HG03565 (cell line): ENCODE measurements around the gene RCN2.
"Not testable (repeated sequence)": the region's sequence is repeated elsewhere in the genome, so short reads cannot be mapped to it uniquely, and the experiment has no call there.

Experiments used
- ATAC-seq: cut with Tn5 transposase; IDR thresholded peaks from one replicate; pipeline ENCODE4 v1.9.1; 2021; ENCODE audit warnings: mild to moderate bottlenecking, moderate library complexity; ENCODE audit not compliant: unreplicated experiment

RCN2 gene, protein sequence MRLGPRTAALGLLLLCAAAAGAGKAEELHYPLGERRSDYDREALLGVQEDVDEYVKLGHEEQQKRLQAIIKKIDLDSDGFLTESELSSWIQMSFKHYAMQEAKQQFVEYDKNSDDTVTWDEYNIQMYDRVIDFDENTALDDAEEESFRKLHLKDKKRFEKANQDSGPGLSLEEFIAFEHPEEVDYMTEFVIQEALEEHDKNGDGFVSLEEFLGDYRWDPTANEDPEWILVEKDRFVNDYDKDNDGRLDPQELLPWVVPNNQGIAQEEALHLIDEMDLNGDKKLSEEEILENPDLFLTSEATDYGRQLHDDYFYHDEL

DNA sequence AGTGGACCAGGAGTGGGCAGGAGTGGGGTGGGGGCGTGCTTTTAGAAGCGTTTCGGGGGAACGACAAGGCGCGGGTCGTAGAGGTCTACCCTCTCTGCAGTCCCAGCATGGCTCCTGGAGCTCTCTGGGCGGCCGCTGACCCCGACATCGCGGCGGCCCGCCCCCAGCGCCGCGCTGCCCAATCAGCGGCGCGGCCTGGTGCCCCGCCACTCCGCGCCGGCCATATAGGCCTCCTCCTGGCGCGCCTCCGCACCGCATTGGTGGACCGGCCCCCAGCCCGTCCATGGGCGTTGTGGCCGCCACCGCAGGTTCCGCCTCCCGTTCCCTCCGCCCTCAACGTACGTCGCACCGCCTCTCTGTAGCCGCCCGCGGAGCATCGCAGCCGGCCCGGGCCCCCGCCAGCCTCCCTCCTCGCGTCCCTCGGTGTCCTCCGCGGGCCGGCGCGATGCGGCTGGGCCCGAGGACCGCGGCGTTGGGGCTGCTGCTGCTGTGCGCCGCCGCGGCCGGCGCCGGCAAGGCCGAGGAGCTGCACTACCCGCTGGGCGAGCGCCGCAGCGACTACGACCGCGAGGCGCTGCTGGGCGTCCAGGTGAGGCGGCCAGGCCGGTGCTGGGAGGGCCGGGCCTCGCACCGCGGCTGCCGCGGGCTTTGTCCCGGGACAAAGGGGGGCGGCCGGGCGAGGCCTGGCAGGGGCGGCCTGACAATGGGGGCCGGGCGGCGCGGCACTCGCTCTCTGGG lies at the start of gene RCN2:
RCN2 (plus strand) TSS at position 353 of the 738 bp plus-strand sequence; CDS start at position 446, 93 bp downstream.
- peak; percentile 93 for ATAC-seq

DNA sequence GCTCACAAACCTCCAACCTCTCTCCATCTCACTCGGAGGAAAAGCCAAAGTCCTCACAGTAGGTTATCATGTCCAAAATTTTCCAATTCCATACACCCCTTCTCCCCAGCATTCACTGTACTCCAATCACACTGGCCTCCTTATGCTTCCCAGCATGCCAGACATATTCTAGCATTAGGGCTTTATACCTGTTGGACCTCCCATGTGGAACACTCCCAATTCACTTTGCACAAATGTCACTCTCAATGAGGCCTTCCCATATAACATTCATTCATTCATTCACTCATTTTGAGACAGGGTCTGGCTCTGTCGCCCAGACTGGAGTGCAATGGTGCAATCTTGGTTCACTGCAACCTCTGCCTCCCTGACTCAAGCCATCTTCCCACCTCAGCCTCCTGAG lies 46.3 kb upstream of the RCN2 start:
- no peak for ATAC-seq

DNA sequence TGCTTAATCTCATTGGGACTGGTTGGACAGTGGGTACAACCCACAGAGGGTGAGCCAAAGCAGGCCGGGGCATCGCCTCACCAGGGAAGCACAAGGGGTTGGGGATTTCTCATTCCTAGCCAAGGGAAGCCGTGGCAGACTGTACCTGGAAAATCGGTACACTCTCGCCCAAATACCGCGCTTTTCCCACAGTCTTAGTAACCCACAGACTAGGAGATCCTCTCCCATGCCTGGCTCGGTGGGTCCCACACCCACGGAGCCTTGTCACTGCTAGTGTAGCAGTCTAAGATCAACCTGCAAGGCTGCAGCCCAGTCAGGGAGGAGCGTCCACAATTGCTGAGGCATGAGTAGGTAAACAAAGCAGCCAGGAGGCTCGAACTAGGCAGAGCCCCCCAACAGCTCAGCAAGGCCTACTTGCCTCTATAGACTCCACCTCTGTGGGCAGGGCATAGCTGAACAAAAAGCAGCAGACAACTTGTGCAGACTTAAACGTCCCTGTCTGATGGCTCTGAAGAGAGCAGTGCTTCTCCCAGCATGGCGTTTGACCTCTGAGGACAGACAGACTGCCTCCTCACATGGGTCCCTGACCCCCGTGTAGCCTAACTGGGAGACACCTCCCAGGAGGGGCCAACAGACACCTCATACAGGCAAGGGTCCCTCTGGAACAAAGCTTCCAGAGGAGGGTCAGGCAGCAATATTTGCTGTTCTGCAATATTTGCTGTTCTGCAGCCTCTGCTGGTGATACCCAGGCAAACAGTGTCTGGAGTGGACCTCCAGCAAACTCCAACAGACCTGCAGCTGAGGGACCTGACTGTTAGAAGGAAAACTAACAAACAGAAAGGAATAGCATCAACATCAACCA lies 44.0 kb upstream of the RCN2 start:
- not testable (repeated sequence) for ATAC-seq

DNA sequence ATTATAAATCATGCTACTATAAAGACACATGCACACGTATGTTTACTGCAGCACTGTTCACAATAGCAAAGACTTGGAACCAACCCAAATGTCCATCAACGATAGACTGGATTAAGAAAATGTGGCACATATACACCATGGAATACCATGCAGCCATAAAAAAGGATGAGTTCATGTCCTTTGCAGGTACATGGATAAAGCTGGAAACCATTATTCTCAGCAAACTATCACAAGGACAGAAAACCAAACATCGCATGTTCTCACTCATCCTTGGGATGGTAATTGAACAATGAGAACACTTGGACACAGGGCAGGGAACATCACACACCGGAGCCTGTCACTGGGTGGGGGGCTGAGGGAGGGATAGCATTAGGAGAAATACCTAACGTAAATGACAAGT lies 38.7 kb upstream of the RCN2 start:
- ATAC-seq, result not testable (repeated sequence)

DNA sequence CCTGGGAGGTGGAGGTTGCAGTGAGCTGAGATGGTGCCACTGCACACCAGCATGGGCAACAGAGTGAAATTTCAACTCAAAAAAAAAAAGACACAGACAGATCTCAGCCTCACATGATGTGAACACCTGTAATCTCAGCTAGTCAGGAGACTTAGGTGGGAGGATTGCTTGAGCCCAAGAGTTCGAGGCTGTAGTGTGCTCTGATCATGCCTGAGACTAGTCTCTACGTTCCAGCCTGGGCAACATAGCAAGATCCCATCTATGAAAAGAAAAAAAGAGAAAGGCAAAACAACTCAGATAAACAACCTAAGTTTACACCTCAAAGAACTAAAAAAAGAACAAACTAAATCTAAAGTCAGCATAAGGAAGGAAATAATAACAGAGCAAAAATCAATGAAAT lies 37.4 kb upstream of the RCN2 start:
- ATAC-seq, result no peak

DNA sequence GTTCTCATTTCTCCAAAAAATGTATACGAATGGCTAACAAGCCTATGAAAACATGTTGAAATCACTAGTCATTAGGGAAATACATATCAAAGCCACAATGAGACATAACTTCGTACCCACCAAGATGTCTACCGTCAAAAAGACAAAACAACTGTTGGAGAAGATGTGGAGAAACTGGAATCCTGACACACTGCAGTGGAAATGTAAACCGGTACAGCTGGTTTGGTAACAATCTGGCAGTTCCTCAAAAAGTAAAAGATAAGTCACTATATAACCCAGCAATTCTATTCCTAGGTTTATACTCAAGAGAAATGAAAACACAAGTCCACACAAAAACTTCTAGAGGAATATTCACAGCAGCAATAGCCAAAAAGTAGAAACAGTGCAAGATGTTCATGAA lies 33.4 kb upstream of the RCN2 start:
- no peak for ATAC-seq

DNA sequence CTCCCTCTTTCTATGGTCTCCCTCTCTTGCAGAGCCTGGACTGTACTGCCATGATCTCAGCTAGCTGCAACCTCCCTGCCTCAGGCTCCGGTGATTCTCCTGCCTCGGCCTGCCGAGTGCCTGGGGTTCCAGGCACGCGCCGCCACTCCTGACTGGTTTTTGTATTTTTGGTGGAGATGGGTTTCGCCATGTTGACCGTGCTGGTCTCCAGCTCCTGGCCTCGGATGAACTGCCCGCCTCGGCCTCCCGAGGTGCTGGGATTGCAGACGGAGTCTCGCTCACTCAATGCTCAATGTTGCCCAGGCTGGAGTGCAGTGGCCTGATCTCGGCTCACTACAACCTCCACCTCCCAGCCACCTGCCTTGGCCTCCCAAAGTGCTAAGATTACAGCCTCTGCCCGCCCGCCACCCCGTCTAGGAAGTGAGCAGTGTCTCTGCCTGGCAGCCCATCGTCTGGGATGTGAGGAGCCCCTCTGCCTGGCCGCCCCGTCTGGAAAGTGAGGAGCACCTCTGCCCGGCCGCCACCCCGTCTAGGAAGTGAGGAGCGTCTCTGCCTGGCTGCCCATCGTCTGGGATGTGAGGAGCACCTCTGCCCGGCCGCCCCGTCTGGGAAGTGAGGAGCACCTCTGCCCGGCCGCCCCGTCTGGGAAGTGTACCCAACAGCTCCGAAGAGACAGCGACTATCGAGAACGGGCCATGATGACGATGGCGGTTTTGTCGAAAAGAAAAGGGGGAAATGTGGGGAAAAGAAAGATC lies 32.2 kb upstream of the RCN2 start:
- not testable (repeated sequence) for ATAC-seq

DNA sequence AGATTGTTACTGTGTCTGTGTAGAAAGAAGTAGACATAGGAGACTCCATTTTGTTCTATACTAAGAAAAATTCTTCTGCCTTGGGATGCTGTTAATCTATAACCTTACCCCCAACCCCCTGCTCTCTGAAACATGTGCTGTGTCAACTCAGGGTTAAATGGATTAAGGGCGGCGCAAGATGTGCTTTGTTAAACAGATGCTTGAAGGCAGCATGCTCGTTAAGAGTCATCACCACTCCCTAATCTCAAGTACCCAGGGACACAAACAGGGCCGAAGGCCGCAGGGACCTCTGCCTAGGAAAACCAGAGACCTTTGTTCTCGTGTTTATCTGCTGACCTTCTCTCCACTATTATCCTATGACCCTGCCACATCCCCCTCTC lies 31.6 kb upstream of the RCN2 start:
- not testable (repeated sequence) for ATAC-seq

DNA sequence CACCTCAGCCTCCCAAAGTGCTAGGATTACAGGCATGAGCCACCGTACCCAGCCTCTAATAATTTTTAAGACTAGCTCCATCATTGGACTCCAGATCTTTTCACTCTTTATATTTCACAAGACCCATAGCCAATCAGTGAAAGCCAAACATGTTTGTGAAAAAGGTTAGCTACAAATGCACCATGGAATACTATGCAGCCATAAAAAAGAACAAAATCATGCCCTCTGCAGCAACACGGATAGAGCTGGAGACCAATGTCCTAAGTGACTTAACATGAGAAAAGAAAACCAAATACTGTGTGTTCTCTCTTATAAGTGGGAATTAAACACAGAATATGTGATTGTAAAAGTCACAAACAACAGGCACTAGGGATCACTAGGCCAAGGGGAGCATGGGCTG lies 29.6 kb upstream of the RCN2 start:
- no peak for ATAC-seq

DNA sequence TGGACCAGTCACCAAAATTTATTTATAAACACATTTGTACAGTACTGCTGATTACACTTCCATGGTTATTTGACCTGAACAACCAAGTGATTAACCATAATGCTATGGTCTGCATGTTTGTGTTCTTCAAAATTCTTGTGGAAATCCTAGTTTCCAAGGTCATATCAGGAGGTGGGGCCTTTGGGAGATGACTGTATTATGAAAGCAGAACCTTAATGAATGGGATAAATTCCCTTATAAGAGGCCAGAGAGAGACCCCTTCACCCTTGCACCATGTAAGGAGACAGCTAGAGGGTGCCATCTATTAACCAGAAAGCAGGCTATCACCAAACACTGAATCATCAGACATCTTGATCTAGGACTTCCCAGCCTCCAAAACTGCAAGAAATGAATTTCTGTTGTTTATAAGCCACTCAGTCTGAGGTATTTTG lies 28.3 kb upstream of the RCN2 start:
- ATAC-seq, result no peak

DNA sequence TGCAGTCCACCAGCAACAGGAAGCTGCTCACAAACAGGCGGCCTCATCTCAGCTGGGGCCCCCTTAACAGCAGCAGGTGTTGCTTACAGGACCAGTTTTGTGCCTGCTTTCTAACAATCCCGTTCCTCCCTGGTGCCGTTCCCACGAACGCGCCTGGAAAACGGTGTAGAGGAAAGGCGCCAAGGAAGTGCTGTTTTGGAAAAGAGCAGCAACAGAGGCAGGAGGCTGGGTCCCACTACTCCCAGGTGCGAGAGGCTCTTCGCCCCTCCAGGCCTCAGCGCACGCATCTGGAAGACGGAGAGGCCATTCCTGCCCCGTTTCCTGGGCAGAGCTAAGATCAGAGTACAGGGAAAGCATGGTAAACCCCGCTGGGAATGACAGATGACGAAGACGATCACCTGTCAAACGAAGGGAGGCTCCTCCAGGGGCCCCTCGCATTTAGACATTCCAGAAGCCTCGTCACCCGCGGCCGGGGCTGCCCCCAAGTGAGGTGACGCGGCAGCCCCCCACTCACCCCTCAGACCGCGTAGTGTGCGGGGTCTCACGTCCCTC lies 27.0 kb upstream of the RCN2 start:
- peak; percentile 11 for ATAC-seq

DNA sequence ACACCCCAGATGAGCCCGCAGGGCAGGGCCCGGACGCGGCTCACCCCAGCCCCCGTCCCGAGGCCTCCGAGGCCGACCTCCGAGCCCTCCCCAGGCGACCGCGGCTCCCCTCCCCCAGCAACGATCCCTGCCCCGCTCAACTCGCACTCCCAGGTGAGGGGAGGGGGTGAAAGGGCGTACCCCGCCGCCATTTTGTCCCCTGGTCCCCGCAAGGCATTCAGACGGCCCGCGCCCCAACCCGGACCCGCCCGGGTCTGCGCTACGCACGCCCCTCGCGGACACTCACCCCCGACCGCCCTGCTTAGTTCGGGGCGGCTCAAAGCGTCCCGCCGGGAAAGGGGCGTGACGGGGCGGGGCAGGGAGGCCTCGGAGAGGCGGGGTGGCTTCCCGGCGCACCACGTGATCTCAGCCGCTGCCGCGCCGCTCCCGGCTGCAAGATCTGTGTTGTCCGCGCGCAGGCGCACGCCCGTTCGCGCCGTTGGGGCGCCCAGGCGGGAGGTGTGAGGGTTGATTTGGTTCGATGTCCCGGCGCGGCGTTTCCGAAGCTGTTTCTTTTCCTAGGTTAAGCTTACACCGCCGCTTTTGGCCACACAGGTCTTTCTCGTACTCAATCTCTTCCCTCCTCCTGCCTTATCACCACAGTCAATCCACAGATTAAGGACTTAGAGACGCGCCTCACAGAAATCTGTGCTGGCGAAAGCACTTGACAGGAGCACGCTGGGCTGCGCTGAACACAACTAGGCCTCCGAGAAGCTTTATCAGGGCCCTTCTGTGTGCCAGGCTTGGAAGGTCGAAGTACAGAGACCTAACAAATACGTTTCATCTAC lies 26.3 kb upstream of the RCN2 start, which contains the start of gene SCAPER:
SCAPER (minus strand) TSS at position 328 of the 827 bp plus-strand sequence. CDS start 21,523 bp downstream, outside the sequence.
- peak; percentile 89 for ATAC-seq

DNA sequence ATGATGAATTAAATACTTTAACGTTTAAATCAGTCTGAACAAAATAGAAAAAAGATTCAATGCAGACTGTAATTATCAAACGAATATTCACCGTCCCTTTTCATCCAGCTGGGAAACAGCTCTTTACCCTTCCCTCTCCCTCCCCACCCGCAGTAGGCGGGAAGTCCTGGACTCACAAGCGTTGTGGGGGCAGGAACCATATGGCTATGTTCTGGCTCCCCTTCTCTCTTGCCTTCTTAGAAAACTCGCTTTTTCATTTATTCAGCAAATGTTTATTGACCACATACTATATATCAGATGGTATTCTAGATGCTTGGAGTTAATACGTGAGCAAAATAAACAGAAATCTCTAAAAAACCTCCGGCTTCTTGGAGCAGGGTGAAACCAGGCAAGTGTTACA lies 25.7 kb upstream of the RCN2 start:
- no peak for ATAC-seq

DNA sequence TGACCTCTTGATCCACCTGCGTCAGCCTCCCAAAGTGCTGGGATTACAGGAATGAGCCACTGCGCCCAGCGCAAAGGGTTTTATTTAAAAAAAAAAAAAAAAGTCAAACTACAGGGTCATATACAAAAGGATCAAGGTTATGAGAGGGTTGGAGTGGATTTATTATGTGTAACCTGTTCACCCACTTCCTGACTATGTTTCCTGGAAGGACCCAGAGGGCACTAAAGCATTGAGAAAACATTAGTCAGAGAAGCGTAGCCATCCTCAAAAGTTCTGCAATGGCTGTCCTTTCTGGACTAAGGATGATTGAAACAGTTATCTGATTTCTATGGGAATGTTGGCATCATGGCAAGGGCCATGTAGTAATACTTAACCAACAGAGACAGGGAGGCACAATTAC lies 19.1 kb upstream of the RCN2 start:
- ATAC-seq, result no peak

DNA sequence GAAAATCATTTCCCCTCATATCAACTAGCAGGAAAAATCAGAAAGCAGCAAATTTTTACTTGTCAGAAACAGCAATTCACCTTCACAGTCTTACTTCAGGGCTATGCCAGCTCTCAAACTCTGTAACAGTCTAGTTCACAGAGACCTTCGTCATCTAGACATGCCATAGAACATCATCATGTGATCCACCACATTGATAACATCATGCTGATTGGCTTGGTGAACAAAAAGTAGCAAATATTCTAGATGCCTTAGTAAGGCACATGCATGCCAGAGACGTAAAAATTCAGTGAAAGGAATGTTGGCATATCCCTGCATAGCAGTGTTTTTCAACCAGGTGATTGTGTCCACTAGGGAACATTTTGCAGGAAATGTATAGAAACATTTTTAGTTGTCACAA lies 17.8 kb upstream of the RCN2 start:
- ATAC-seq, result no peak

DNA sequence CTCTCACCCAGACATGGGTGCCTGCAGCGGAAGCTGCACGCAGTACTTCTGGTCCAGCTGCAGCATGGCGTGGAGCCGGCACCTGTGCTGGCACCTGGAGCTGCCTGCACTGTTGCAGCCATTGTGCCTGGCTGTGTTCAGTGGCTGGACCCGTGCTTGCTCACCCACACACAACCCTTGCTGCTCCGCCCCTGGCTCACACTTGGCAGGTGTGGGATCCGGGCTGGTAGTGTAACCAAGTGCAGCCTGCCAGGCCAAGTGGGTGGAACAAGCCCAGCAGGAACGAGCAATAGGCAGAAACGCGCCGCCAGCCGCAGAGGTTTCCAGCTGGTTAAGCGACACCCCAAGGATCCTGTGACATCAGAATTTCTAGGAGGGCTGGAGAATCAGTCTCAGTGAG lies 15.2 kb upstream of the RCN2 start:
- ATAC-seq, result no peak

DNA sequence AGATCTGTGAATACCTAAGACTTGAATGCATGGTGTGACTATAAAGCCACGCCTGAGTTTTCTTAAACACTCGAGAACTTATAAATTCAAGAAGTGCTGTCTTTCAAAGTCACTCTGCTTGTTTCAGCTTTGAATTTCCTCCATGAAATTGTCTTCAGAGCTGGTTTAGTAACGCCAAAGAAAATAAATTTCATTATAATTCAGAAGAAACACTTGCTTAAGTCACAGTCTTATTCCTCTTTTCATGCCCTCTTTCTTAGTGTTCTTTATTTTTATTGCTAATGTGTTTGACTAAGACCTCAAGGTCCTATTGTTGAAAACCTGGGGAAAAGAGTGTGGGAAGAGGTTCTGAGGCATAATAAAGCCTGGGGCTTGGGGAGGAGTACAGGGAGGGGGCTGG lies 3.3 kb upstream of the RCN2 start:
- ATAC-seq, result no peak

DNA sequence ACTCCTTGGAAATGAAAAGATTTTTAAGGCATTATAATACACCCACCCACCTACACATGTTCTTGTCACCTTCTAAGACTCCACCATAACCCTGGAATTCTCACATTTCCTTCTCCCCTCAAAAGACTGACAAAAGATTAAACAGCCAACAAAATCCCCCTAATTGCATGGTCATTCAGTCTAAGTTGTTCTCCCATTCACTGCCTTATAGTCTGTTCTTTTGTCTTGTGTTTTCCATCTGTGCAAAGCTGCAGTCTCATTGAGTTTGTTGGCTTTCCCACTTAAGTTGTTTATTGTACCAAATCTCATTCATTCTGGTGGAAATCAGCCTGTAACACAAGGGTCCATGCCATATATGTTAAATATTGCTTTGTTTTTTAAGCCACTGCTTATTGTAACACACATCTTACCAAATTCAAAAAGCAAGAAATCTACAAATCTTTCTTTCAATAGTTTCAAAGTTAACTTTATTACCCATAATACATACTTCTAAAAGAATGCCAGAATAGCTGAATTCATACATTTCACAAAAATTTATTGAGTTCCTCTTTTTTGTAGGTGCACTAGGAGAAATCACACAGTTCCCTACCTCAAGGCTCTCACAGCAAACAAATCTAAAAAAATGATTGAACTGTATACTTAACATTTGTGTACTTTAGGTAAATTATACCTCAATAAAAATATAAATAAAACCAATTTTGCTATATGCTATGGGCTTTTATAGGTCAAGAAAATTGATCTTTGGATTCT lies 2.4 kb upstream of the RCN2 start:
- no peak for ATAC-seq
